Activated naive CD4-positive, alpha-beta T cell treated with anti-CD3 and anti-CD28 coated beads, Interleukin-2, amount 50 U/mL, for 24 hours (primary cell): ENCODE measurements around the gene GARIN5B.

Experiments
- H3K27ac Mint-ChIP-seq: one replicate; pipeline ENCODE4 v1.8.0; 2021; ENCODE audit warnings: mild to moderate bottlenecking, mixed read lengths
- H3K27me3 Mint-ChIP-seq: one replicate; pipeline ENCODE4 v1.8.0; 2021; ENCODE audit warnings: mixed read lengths
- H3K36me3 Mint-ChIP-seq: one replicate; pipeline ENCODE4 v1.8.0; 2021; ENCODE audit warnings: mixed read lengths
- H3K4me1 Mint-ChIP-seq: one replicate; pipeline ENCODE4 v1.8.0; 2021; ENCODE audit warnings: mixed read lengths
- H3K4me3 Mint-ChIP-seq: one replicate; pipeline ENCODE4 v1.8.0; 2021; ENCODE audit warnings: mild to moderate bottlenecking, mixed read lengths
- H3K9me3 Mint-ChIP-seq: one replicate; pipeline ENCODE4 v1.8.0; 2021; ENCODE audit warnings: mixed read lengths

Gene GARIN5B

GRCh38 chr19:55348317-55349034, 14.6 kb downstream of the GARIN5B start:
- no peaks in the 10 kb centered on the region for H3K9me3 Mint-ChIP-seq

GRCh38 chr19:55347442-55348009, 15.5 kb downstream of the GARIN5B start:
- no peak overlapping the region for H3K4me3 Mint-ChIP-seq
- no peaks in the 10 kb centered on the region for H3K9me3 Mint-ChIP-seq
- H3K4me1 Mint-ChIP-seq: peaks cover 2% of the 10 kb centered on the region
- H3K27me3 Mint-ChIP-seq: peaks cover 13% of the 10 kb centered on the region
- no peaks in the 10 kb centered on the region for H3K36me3 Mint-ChIP-seq
- H3K27ac Mint-ChIP-seq: no peak overlapping the region

More at GRCh38 chr19:55348317-55349034, 14.6 kb downstream of the GARIN5B start:
- H3K36me3 Mint-ChIP-seq: no peaks in the 10 kb centered on the region
- H3K27ac Mint-ChIP-seq: no peak overlapping the region
- H3K4me1 Mint-ChIP-seq: peaks cover 11% of the 10 kb centered on the region
- H3K4me3 Mint-ChIP-seq: no peak overlapping the region
- peaks cover 19% of the 10 kb centered on the region for H3K27me3 Mint-ChIP-seq

- Mint-ChIP-seq H3K27me3 (peaks cover 10% of the 10 kb centered on the region), H3K27ac (no peak overlapping the region), H3K9me3 (no peaks in the 10 kb centered on the region), H3K4me3 (no peak overlapping the region), H3K4me1 (no peaks in the 10 kb centered on the region), H3K36me3 (no peaks in the 10 kb centered on the region)
Observed at GRCh38 chr19:55346725-55347441, 16.2 kb downstream of the GARIN5B start.

GRCh38 chr19:55345818-55346724, 17.0 kb downstream of the GARIN5B start:
- Mint-ChIP-seq H3K4me1 (peaks cover 6% of the 10 kb centered on the region), H3K36me3 (no peaks in the 10 kb centered on the region), H3K4me3 (no peak overlapping the region), H3K9me3 (no peaks in the 10 kb centered on the region), H3K27me3 (peaks cover 2% of the 10 kb centered on the region), H3K27ac (no peak overlapping the region)

GRCh38 chr19:55345101-55345817, 17.8 kb downstream of the GARIN5B start:
- Mint-ChIP-seq H3K27me3 (no peaks in the 10 kb centered on the region), H3K9me3 (no peaks in the 10 kb centered on the region), H3K4me1 (peaks cover 11% of the 10 kb centered on the region), H3K36me3 (no peaks in the 10 kb centered on the region), H3K27ac (no peak overlapping the region), H3K4me3 (no peak overlapping the region)

- Mint-ChIP-seq H3K4me3 (no peak overlapping the region), H3K9me3 (no peaks in the 10 kb centered on the region), H3K27ac (no peak overlapping the region), H3K4me1 (peaks cover 18% of the 10 kb centered on the region), H3K36me3 (no peaks in the 10 kb centered on the region), H3K27me3 (no peaks in the 10 kb centered on the region)
Observed at GRCh38 chr19:55344444-55344843, 18.6 kb downstream of the GARIN5B start.

GRCh38 chr19:55341595-55342531, 21.2 kb downstream of the GARIN5B start:
- no peaks in the 10 kb centered on the region for H3K27me3 Mint-ChIP-seq
- peaks cover 25% of the 10 kb centered on the region for H3K4me1 Mint-ChIP-seq
- peak overlapping the region; percentile 46 for H3K27ac Mint-ChIP-seq
- no peaks in the 10 kb centered on the region for H3K9me3 Mint-ChIP-seq
- H3K4me3 Mint-ChIP-seq: peak overlapping the region; percentile 58
- no peaks in the 10 kb centered on the region for H3K36me3 Mint-ChIP-seq

- Mint-ChIP-seq H3K36me3 (no peaks in the 10 kb centered on the region), H3K27me3 (peaks cover under 1% of the 10 kb centered on the region), H3K27ac (peak overlapping the region; percentile 46)
Observed at GRCh38 chr19:55341171-55341588, 21.9 kb downstream of the GARIN5B start.

GRCh38 chr19:55340784-55341147, 22.3 kb downstream of the GARIN5B start:
- Mint-ChIP-seq H3K36me3 (no peaks in the 10 kb centered on the region), H3K4me3 (peak overlapping the region; percentile 83), H3K27me3 (peaks cover 2% of the 10 kb centered on the region), H3K27ac (no peak overlapping the region), H3K9me3 (no peaks in the 10 kb centered on the region), H3K4me1 (peaks cover 25% of the 10 kb centered on the region)

More at GRCh38 chr19:55341171-55341588, 21.9 kb downstream of the GARIN5B start:
- Mint-ChIP-seq H3K4me1 (peaks cover 25% of the 10 kb centered on the region), H3K4me3 (peak overlapping the region; percentile 83), H3K9me3 (no peaks in the 10 kb centered on the region)

- peak overlapping the region; percentile 97 for H3K27ac Mint-ChIP-seq
Observed at GRCh38 chr19:55339889-55340783, 22.9 kb downstream of the GARIN5B start.

GRCh38 chr19:55339105-55339888, 23.8 kb downstream of the GARIN5B start, which contains the start of gene KMT5C:
TSS of gene KMT5C (plus strand) at chr19:55339876. CDS start at chr19:55341937, 2,061 bp downstream.
- H3K27ac Mint-ChIP-seq: peak within 1 kb of the TSS; percentile 97
- peak within 1 kb of the TSS; percentile 99 for H3K4me3 Mint-ChIP-seq
- peaks cover 25% of the 10 kb centered on the region for H3K4me1 Mint-ChIP-seq
- H3K9me3 Mint-ChIP-seq: no peaks in the 10 kb centered on the region
- peaks cover 2% of the 10 kb centered on the region for H3K27me3 Mint-ChIP-seq
- no peaks in the 10 kb centered on the region for H3K36me3 Mint-ChIP-seq

More at GRCh38 chr19:55339889-55340783, 22.9 kb downstream of the GARIN5B start:
- Mint-ChIP-seq H3K4me1 (peaks cover 25% of the 10 kb centered on the region), H3K27me3 (peaks cover 2% of the 10 kb centered on the region), H3K9me3 (no peaks in the 10 kb centered on the region), H3K36me3 (no peaks in the 10 kb centered on the region), H3K4me3 (peak overlapping the region; percentile 99)

GRCh38 chr19:55336101-55336500, 27.0 kb downstream of the GARIN5B start:
- no peaks in the 10 kb centered on the region for H3K9me3 Mint-ChIP-seq
- H3K4me1 Mint-ChIP-seq: peaks cover 19% of the 10 kb centered on the region
- H3K27me3 Mint-ChIP-seq: peaks cover 5% of the 10 kb centered on the region
- H3K4me3 Mint-ChIP-seq: no peak overlapping the region
- H3K27ac Mint-ChIP-seq: no peak overlapping the region
- H3K36me3 Mint-ChIP-seq: no peaks in the 10 kb centered on the region
